NCI-H1048 (cell line): Measurements from ENCODE around the gene VWA8.
"Not testable (repeated sequence)": the region's sequence is repeated elsewhere in the genome, so short reads cannot be mapped to it uniquely, and the experiment has no call there.

Experiments
- DNase-seq: peaks from one replicate; lab custom pipeline; 2025; lab: John Stamatoyannopoulos, UW

Gene VWA8

GRCh38 chr13:41848435-41849255 lies 112.3 kb downstream of the VWA8 start:
- DNase-seq: no peak

GRCh38 chr13:41847216-41847615 lies 113.7 kb downstream of the VWA8 start:
- DNase-seq: no peak

GRCh38 chr13:41842036-41842620 lies 118.8 kb downstream of the VWA8 start:
- DNase-seq: no peak

GRCh38 chr13:41837629-41838028 lies 123.3 kb downstream of the VWA8 start:
- DNase-seq: no peak

- no peak for DNase-seq
These were observed 125.0 kb downstream of the VWA8 start for GRCh38 chr13:41835871-41836270.

- DNase-seq: not testable (repeated sequence)
These were observed 126.2 kb downstream of the VWA8 start for GRCh38 chr13:41834697-41835096.

GRCh38 chr13:41833831-41834230 lies 127.1 kb downstream of the VWA8 start:
- no peak for DNase-seq

- DNase-seq: no peak
These were observed 127.7 kb downstream of the VWA8 start for GRCh38 chr13:41833201-41833600.

GRCh38 chr13:41827507-41828213 lies 133.2 kb downstream of the VWA8 start:
- DNase-seq: no peak

GRCh38 chr13:41825691-41826090 lies 135.2 kb downstream of the VWA8 start:
- no peak for DNase-seq

- DNase-seq: no peak
These were observed 137.4 kb downstream of the VWA8 start for GRCh38 chr13:41823476-41823875.

- no peak for DNase-seq
These were observed 138.3 kb downstream of the VWA8 start for GRCh38 chr13:41822560-41822959.

GRCh38 chr13:41821238-41821594 lies 139.7 kb downstream of the VWA8 start:
- no peak for DNase-seq

GRCh38 chr13:41820581-41821237 lies 140.2 kb downstream of the VWA8 start:
- no peak for DNase-seq

GRCh38 chr13:41816057-41816456 lies 144.9 kb downstream of the VWA8 start:
- no peak for DNase-seq

- DNase-seq: no peak
These were observed 147.5 kb downstream of the VWA8 start for GRCh38 chr13:41813426-41813825.

GRCh38 chr13:41812851-41813250 lies 148.1 kb downstream of the VWA8 start:
- no peak for DNase-seq

GRCh38 chr13:41812237-41812636 lies 148.7 kb downstream of the VWA8 start:
- DNase-seq: no peak

- DNase-seq: no peak
These were observed 149.3 kb downstream of the VWA8 start for GRCh38 chr13:41811588-41812021.

GRCh38 chr13:41809962-41810361 lies 150.9 kb downstream of the VWA8 start:
- no peak for DNase-seq

- DNase-seq: not testable (repeated sequence)
These were observed 157.5 kb downstream of the VWA8 start for GRCh38 chr13:41803445-41803735.

GRCh38 chr13:41802684-41803444 lies 158.0 kb downstream of the VWA8 start:
- DNase-seq: no peak
